GM08714 (cell line): ENCODE data around the gene CIT.

ENCODE experiments used
- H3K4me3 ChIP-seq: fragments of 200-500 bp; sonication (Bioruptor generic); 2 replicates; pipeline ENCODE4 v1.5.1; 2014; ENCODE audit warnings: mild to moderate bottlenecking, low read length, inconsistent platforms
- ZNF274 ChIP-seq: IDR thresholded peaks from 2 replicates; pipeline ENCODE4 v1.6.1; 2012; ENCODE audit warnings: mild to moderate bottlenecking, low read depth, low read length

CIT gene

GRCh38 chr12:119835068-119835467, 42.1 kb downstream of the CIT start:
- H3K4me3 ChIP-seq = no peak overlapping the region
- no peak for TF ChIP-seq ZNF274

GRCh38 chr12:119829439-119829838, 47.7 kb downstream of the CIT start:
- H3K4me3 ChIP-seq = no peak overlapping the region
- no peak for TF ChIP-seq ZNF274

- H3K4me3 ChIP-seq = no peak overlapping the region
- TF ChIP-seq ZNF274 = no peak
Observed at GRCh38 chr12:119828300-119828699, 48.8 kb downstream of the CIT start.

GRCh38 chr12:119827760-119828159, 49.4 kb downstream of the CIT start:
- TF ChIP-seq ZNF274 = no peak
- no peak overlapping the region for H3K4me3 ChIP-seq

GRCh38 chr12:119826661-119827445, 50.3 kb downstream of the CIT start:
- no peak for TF ChIP-seq ZNF274
- H3K4me3 ChIP-seq = no peak overlapping the region

GRCh38 chr12:119825262-119825661, 51.9 kb downstream of the CIT start:
- no peak overlapping the region for H3K4me3 ChIP-seq
- TF ChIP-seq ZNF274 = no peak

GRCh38 chr12:119822046-119822445, 55.1 kb downstream of the CIT start:
- no peak overlapping the region for H3K4me3 ChIP-seq

GRCh38 chr12:119819322-119819721, 57.8 kb downstream of the CIT start:
- no peak for TF ChIP-seq ZNF274
- no peak overlapping the region for H3K4me3 ChIP-seq

More at GRCh38 chr12:119822046-119822445, 55.1 kb downstream of the CIT start:
- TF ChIP-seq ZNF274 = no peak

- no peak for TF ChIP-seq ZNF274
- no peak overlapping the region for H3K4me3 ChIP-seq
Observed at GRCh38 chr12:119817546-119818343, 59.4 kb downstream of the CIT start.

- no peak for TF ChIP-seq ZNF274
- H3K4me3 ChIP-seq = no peak overlapping the region
Observed at GRCh38 chr12:119809023-119809422, 68.1 kb downstream of the CIT start.

- no peak for TF ChIP-seq ZNF274
- no peak overlapping the region for H3K4me3 ChIP-seq
Observed at GRCh38 chr12:119808441-119808840, 68.7 kb downstream of the CIT start.

- no peak for TF ChIP-seq ZNF274
- H3K4me3 ChIP-seq = no peak overlapping the region
Observed at GRCh38 chr12:119807380-119807779, 69.7 kb downstream of the CIT start.

GRCh38 chr12:119804011-119804641, 73.0 kb downstream of the CIT start:
- no peak overlapping the region for H3K4me3 ChIP-seq
- no peak for TF ChIP-seq ZNF274

GRCh38 chr12:119803381-119803791, 73.7 kb downstream of the CIT start:
- TF ChIP-seq ZNF274 = no peak
- H3K4me3 ChIP-seq = no peak overlapping the region
